K562 (cell line): ENCODE results near the gene PLEKHH3.

ENCODE experiments used
- FOXO4 ChIP-seq: fragments of 450-650 bp; formaldehyde crosslinking; IDR thresholded peaks from 2 replicates; pipeline ENCODE4 v1.4.0; 2020; ENCODE audit warnings: mild to moderate bottlenecking, moderate library complexity
- NFIC ChIP-seq: fragments of 450-650 bp; IDR thresholded peaks from 2 replicates; pipeline ENCODE4 v1.6.1; 2017; ENCODE audit warnings: mild to moderate bottlenecking, inconsistent platforms
- POLR2A ChIP-seq: fragments of 450-650 bp; conservative IDR thresholded peaks from 2 replicates; pipeline ENCODE4 v1.6.1; 2016
- RAD21 ChIP-seq, 2 experiments: fragments of 250-450 bp in 1 of 2; fragments of 450-650 bp in 1 of 2; sonication (Bioruptor Pico) in 1 of 2; formaldehyde crosslinking in 1 of 2; IDR thresholded peaks in 1 of 2; conservative IDR thresholded peaks in 1 of 2; 2 replicates each; pipeline versions ENCODE4 v1.4.0 to v1.8.0; 2020 to 2022; ENCODE audit warnings: mild to moderate bottlenecking in 2 of 2, moderate library complexity in 1 of 2
- TCF7 ChIP-seq: sonication (generic); IDR thresholded peaks from 2 replicates; pipeline ENCODE4 v1.6.1; 2016; ENCODE audit warnings: antibody characterized with exemption, borderline replicate concordance
- TFE3 ChIP-seq: fragments of 450-650 bp; formaldehyde crosslinking; IDR thresholded peaks from 2 replicates; pipeline ENCODE4 v1.4.0; 2020; ENCODE audit warnings: mild to moderate bottlenecking, mixed read lengths
- ZNF263 ChIP-seq: sonication (generic); formaldehyde crosslinking; IDR thresholded peaks from 2 replicates; pipeline ENCODE4 v1.8.0; 2022; ENCODE audit warnings: mild to moderate bottlenecking, missing genetic modification reagents, borderline replicate concordance
- TF ChIP-seq, protein P1 (sequence below): fragments of 450-650 bp; IDR thresholded peaks from 2 replicates; pipeline ENCODE4 v1.6.1; 2016
- TF ChIP-seq, protein P2 (sequence below): conservative IDR thresholded peaks from 2 replicates; pipeline ENCODE4 v1.6.1; 2011; ENCODE audit warnings: low read depth, mild to moderate bottlenecking, low read length; ENCODE audit not compliant: control insufficient read depth

DNA sequence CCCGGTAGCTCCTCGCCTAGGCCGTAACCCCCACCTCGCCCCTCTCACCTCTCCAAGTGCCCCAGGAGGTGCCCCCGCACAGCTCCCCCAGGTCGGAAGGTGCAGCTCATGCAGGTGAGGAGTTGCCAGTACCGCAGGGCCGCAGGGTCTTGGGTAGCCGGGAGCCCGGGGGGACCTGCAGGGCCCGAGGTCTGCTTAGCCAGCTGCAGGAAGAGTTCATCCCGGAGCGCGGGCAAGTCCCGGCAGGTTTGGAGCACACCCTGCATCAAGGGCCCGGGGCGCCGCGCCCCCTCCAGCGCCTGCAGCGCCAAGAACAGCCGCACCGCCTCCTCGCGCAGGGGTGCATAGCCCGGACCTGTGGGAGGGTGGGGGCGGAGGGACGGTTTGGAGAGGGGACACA lies 4.8 kb downstream of the PLEKHH3 start:
- TF ChIP-seq NFIC (no peak), FOXO4 (CRISPR knock-in tag) (no peak), TCF7 (no peak), TFE3 (CRISPR knock-in tag) (no peak), ZNF263 (CRISPR knock-in tag) (no peak), POLR2A (no peak), RAD21 (CRISPR knock-in tag; conservative IDR thresholded peaks at IDR 0.05 in 1 of 2, IDR thresholded peaks at IDR 0.05 in 1 of 2) (no peak)
- TF ChIP-seq, protein P1, sequence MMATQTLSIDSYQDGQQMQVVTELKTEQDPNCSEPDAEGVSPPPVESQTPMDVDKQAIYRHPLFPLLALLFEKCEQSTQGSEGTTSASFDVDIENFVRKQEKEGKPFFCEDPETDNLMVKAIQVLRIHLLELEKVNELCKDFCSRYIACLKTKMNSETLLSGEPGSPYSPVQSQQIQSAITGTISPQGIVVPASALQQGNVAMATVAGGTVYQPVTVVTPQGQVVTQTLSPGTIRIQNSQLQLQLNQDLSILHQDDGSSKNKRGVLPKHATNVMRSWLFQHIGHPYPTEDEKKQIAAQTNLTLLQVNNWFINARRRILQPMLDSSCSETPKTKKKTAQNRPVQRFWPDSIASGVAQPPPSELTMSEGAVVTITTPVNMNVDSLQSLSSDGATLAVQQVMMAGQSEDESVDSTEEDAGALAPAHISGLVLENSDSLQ, result no peak
- TF ChIP-seq, protein P2, sequence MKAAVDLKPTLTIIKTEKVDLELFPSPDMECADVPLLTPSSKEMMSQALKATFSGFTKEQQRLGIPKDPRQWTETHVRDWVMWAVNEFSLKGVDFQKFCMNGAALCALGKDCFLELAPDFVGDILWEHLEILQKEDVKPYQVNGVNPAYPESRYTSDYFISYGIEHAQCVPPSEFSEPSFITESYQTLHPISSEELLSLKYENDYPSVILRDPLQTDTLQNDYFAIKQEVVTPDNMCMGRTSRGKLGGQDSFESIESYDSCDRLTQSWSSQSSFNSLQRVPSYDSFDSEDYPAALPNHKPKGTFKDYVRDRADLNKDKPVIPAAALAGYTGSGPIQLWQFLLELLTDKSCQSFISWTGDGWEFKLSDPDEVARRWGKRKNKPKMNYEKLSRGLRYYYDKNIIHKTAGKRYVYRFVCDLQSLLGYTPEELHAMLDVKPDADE, result no peak
